HG03469 (cell line): ENCODE data around the gene SDCBP2.

Experiments used
- ATAC-seq: cut with Tn5 transposase; IDR thresholded peaks from one replicate; pipeline ENCODE4 v1.9.1; 2021; ENCODE audit warnings: mild to moderate bottlenecking, moderate library complexity, moderate number of reproducible peaks; ENCODE audit not compliant: unreplicated experiment

Gene SDCBP2, protein sequence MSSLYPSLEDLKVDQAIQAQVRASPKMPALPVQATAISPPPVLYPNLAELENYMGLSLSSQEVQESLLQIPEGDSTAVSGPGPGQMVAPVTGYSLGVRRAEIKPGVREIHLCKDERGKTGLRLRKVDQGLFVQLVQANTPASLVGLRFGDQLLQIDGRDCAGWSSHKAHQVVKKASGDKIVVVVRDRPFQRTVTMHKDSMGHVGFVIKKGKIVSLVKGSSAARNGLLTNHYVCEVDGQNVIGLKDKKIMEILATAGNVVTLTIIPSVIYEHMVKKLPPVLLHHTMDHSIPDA

GRCh38 chr20:1328680-1329330 lies at the start of gene SDCBP2:
TSS of gene SDCBP2 (minus strand) at chr20:1329139. CDS start at chr20:1320416, 8,723 bp downstream.
- ATAC-seq = no peak

- no peak for ATAC-seq
These were observed 49.8 kb upstream of the SDCBP2 start for GRCh38 chr20:1378735-1379125.

DNA sequence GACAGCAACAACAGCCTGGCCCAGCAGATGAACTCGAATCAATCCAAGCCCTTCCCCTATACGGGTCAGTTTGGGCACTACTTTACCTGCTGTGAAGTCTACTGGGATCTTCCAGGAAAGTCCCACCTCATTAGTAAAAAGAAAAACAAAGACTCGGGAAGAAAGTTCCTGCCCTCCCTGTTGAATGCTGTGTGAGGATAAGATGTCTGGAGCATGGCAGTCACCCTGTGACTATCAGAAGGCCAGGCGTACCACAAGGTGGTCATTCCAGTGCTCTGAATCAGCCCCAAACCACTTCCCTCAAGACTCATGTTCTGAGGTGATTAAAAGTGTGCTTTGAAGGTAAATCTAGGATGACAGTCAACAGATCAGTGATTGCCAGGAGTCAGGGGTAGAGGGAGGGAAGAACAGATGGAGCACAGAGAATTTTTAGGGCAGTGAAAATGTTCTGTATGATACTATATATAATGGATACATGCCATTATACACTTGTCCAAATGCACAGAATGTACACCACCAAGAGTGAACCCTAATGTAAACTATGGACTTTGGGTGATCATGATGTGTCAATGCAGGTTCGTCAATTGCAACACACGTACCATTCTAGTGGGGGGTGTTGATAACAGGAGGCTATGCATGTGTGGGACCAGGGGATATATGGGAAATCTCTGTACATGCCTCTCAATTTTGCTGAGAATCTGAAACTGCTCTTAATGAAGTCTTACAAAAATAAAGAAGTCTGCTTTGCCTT lies 49.2 kb upstream of the SDCBP2 start:
- no peak for ATAC-seq

DNA sequence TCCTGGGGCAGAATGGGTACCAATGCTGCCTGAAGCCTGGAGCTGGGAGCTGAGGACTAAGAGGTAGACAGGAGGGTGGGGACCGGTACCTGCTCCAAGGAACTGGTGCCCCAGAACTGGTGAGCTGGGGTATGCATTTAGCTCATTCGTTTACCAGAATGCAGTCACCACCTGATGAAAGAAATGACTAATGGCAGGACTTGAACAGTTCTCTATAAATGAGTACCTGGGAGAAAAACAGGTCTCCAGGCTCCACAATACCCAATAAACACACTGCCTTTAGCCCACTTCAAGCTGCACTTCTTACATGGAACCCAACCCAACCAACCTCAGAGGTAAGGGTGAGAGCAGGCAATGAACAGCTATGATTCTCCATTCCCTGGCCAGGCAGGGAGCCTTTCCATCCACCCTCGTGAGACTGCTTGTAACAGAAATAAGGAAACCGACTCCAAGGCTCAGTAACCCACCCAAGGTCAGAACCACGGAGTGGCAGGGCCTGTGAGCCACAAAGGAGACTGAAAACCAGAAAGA lies 48.5 kb upstream of the SDCBP2 start:
- ATAC-seq = peak; percentile 29

- no peak for ATAC-seq
These were observed 47.7 kb upstream of the SDCBP2 start for GRCh38 chr20:1376408-1377270.

- no peak for ATAC-seq
These were observed 47.1 kb upstream of the SDCBP2 start for GRCh38 chr20:1376007-1376406.

- ATAC-seq = no peak
These were observed 46.6 kb upstream of the SDCBP2 start for GRCh38 chr20:1375515-1375914.

DNA sequence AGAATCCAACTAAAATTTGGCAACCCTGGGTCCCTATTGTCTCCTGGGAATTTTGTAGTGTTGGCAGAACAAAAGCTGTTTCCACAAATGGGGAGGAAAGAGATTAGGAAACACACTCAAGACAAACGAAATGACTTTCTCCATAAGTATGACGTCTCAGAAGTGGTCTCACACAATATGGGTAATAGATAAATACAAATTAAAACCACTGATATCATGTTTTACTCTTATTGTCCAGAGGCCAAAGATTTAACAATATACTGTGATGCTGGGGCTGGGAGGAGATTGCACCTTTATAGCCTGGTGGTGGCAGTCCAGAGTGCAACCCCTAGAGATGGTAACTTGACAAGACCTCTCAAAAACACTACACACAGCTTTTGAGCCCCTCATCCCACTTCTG lies 45.3 kb upstream of the SDCBP2 start:
- ATAC-seq = no peak

DNA sequence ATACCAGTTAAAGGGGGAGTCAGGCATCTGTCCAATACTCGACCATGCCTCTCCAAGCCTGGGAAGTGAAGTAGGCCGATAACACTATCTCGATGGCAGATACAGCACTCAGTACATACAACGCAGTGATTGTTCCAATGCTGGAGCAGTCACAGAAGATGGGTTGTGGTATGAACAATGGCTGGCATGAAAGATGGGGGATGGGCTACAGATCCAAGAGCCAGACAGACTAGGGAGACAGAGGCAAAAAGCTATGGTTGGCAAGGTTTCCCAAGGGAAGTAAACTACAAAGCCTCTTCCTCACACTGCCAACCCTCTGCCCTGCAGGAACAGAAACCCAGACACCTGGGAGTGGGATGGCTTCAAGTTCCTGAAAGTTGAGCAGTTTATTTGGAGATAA lies 44.7 kb upstream of the SDCBP2 start:
- ATAC-seq = no peak

DNA sequence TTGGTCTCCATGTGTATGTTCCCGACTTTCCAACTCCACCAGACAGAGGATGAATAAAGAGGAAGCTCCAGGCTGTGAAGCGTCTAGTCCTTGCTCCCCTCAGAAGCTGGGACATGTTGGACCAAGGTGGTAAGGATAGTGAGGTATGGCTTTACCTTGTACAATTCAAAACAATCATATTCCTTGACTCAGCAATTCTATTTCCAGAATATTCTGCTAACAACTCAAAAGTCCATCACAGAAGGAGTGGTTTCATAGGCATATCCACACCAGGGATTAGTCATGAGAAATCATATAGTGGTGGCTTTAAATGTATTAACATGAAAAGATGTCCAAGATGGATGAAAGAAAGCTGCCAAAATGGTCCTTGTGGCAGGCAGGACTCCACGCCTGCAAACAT lies 44.1 kb upstream of the SDCBP2 start:
- ATAC-seq = no peak

DNA sequence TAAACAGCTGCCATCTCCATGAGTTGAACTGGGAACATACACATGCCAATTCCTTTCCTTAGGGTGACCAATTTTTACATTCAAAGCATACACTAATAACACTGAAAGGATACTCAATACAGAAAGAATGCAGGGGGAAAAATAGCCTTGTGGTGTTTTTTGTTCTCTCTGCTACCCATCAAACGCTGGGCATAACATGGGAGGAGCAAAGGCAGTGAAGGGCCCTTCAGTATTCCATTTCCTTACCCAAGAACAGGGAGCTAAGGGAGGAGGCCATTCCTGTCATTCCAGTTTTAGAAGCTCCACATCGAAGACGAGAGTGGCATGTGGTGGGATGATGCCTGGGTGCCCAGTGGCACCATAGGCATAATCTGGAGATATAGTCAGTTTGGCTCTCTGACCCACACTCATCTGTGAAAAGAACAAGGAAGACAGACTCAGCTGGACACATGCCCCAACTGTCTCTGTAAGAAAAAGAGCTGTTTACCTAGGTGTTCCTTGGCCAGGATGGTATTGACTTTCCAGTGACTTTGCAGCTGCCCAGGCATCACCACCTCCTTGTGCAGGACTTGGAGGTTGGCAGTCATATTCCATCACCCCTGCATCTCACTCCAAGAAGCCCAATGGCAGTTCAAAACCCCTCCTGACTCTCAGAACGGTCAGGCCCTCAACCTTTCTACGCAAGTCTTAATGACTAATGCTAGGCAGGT lies 43.0 kb upstream of the SDCBP2 start:
- no peak for ATAC-seq

DNA sequence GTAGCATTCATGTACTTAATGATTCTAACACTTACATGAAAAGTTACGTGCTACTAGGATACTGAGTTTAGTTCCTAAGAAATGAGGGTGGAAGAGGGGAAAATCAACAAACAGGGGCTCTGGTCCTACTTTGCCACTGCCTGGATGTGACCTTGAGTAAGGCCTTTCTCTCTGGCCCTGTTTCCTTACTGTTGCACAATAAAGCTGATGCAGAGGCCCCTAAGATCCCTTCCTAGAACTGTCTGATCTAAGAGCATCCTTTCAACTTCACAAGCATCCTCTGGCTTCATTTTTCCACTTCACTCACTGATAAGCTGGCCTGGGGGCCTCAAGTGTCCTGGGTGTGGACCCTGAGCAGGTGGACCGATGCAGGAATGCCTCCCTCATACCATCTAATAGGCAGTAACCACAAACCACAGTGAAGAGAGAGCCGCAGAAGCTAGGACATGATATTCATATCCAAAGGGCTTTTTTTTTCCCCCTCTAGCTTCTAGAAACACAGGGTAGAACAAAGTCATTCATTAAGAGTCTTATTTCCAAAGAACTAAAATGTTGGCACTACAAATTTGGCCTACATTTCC lies 42.4 kb upstream of the SDCBP2 start:
- no peak for ATAC-seq

- ATAC-seq = no peak
These were observed 41.7 kb upstream of the SDCBP2 start for GRCh38 chr20:1370548-1371110.

- no peak for ATAC-seq
These were observed 41.0 kb upstream of the SDCBP2 start for GRCh38 chr20:1369970-1370369.

GRCh38 chr20:1368448-1369199 lies 39.7 kb upstream of the SDCBP2 start:
- ATAC-seq = no peak

- ATAC-seq = no peak
These were observed 38.5 kb upstream of the SDCBP2 start for GRCh38 chr20:1367479-1367878.

- ATAC-seq = no peak
These were observed 35.2 kb upstream of the SDCBP2 start for GRCh38 chr20:1364106-1364505.

DNA sequence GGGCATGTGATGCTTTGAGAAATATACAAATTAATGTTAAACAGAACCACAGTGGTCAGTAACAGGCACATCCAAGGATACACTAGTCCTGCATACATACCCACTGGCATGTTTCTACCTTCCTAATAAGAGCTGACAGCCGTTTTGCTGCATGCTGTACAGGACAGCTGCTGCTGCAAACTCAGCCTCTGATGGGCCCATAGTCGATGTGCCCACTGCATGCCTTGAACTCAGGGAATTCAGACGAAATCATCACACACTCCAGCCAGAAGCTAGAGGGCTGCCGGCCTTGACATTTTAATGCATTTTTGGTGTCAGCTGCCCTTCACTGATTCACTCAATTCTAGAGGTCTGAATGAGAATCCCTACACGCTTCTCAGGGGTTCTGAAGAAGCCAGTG lies 34.6 kb upstream of the SDCBP2 start:
- no peak for ATAC-seq

- ATAC-seq = no peak
These were observed 33.5 kb upstream of the SDCBP2 start for GRCh38 chr20:1362484-1362883.
